Measurements from ENCODE around the gene TMEM273. TPM values are rescaled to one million over a fixed set of nuclear protein-coding genes. Genes with fewer than 3 reads are reported as not detected.

Gene TMEM273
- total and polyA plus RNA-seq, 8 donors, result 5.5 to 46.9 (median 7.0) TPM

DNA sequence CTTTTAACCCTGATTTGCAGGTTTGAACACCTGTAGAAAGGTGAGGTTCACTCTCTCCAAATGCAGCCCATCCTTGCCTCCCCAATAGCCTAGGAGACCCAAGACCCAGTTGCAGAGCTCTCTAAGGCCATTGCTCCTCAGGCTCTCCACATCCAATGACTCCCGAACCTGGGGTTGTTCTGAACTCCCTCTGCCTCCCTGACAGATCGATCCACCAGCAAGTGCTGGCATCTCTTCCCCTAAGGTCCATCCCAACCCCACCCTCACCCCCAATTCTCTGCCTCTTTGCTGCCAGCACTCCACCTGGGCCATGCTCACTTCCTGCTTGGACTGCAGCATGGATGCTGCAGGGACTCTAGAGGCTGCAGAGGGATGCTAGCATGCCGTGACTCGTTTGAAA is 35.1 kb downstream of the TMEM273 start:
- Histone ChIP-seq H3K4me3 (no peak overlapping the region), H3K36me3 (peaks cover 0 to 4% of the 10 kb centered on the region in 2 donors), H3K4me1 (no peaks in the 10 kb centered on the region), H3K27me3 (no peaks in the 10 kb centered on the region), H3K27ac (no peak overlapping the region), H3K9me3 (no peaks in the 10 kb centered on the region)
- TF ChIP-seq, protein P1, sequence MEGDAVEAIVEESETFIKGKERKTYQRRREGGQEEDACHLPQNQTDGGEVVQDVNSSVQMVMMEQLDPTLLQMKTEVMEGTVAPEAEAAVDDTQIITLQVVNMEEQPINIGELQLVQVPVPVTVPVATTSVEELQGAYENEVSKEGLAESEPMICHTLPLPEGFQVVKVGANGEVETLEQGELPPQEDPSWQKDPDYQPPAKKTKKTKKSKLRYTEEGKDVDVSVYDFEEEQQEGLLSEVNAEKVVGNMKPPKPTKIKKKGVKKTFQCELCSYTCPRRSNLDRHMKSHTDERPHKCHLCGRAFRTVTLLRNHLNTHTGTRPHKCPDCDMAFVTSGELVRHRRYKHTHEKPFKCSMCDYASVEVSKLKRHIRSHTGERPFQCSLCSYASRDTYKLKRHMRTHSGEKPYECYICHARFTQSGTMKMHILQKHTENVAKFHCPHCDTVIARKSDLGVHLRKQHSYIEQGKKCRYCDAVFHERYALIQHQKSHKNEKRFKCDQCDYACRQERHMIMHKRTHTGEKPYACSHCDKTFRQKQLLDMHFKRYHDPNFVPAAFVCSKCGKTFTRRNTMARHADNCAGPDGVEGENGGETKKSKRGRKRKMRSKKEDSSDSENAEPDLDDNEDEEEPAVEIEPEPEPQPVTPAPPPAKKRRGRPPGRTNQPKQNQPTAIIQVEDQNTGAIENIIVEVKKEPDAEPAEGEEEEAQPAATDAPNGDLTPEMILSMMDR (IDR thresholded peaks at IDR 0.05), result no peak
- intact Hi-C loops (cut with DNase I), result no loop called here
- DNase-seq (no peak), ATAC-seq (no peak)

DNA sequence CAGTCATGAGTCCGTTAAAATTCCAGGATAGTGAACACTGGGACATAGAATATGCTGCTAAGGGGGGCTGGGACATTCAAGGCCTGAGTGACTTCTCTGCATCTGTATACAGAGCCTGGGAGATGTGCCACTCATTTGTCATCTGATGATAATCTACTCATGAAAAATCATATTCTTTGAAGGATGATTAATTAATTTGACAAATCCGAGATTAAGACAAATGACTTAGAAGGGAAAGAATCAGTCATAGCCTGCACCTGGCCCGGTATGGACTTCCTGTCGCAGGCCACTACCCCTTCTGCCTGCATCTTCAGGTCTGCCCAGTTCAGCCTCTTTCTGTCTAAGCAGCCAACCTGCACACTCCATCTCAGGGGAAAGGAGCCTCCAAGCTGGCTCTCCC is 35.5 kb downstream of the TMEM273 start:
- TF ChIP-seq, protein P1 (IDR thresholded peaks at IDR 0.05), result no peak
- H3K9me3 ChIP-seq, result peaks cover 0 to 4% of the 10 kb centered on the region in 2 donors
- no peaks in the 10 kb centered on the region for H3K27me3 ChIP-seq
- H3K27ac ChIP-seq, result no peak overlapping the region
- intact Hi-C loops (cut with DNase I), result no loop called here
- no peak overlapping the region for H3K4me3 ChIP-seq
- no peaks in the 10 kb centered on the region for H3K4me1 ChIP-seq
- no peak for ATAC-seq
- peaks cover 0 to 4% of the 10 kb centered on the region in 2 donors for H3K36me3 ChIP-seq
- no peak for DNase-seq

DNA sequence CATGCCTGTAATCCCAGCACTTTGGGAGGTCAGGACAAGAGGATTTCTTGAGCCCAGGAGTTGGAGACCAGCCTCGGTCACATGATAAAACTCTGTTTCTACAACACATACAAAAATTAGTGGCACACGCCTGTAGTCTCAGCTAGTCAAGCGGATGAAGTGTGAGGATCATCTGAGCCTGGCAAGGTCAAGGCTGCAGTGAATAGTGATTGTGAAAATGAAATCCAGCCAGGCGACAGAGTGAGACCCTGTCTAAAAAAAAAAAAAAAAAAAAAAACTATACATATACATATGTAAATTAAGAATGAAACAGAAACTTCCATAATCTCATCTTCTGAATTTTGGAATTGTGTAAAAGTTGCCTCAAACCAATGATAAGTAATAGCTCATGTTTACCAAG is 36.2 kb downstream of the TMEM273 start:
- H3K4me3 ChIP-seq, result no peak overlapping the region
- no peak overlapping the region for H3K27ac ChIP-seq
- no peak for DNase-seq
- H3K4me1 ChIP-seq, result no peaks in the 10 kb centered on the region
- no peak for ATAC-seq
- no peaks in the 10 kb centered on the region for H3K27me3 ChIP-seq
- H3K36me3 ChIP-seq, result peaks cover 0 to 4% of the 10 kb centered on the region in 2 donors
- H3K9me3 ChIP-seq, result peaks cover 0 to 10% of the 10 kb centered on the region in 2 donors
- TF ChIP-seq, protein P1 (IDR thresholded peaks at IDR 0.05), result no peak
- intact Hi-C loops (cut with DNase I), result no loop called here

DNA sequence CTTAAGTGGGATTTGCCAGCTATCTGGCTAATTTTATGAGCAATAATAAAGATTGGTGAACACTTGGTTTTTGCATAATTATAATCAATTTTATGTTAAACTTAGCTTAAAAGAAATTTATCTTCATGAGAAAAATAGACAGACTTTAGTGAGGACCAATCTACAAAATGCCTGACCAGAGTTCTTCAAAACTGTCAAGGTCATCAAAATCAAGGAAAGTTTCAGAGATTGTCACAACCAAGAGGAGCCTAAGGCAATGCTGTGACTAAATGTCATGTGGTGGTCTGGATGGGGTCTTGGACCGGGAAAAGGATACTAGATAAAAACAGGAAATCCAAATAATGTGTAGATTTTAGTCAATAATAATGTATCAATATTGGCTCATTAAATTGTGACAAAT is 36.7 kb downstream of the TMEM273 start:
- Histone ChIP-seq H3K36me3 (peaks cover 0 to 4% of the 10 kb centered on the region in 2 donors), H3K4me1 (no peaks in the 10 kb centered on the region), H3K9me3 (peaks cover 0 to 14% of the 10 kb centered on the region in 2 donors), H3K27me3 (no peaks in the 10 kb centered on the region), H3K4me3 (no peak overlapping the region), H3K27ac (no peak overlapping the region)
- TF ChIP-seq, protein P1 (IDR thresholded peaks at IDR 0.05), result no peak
- DNase-seq (no peak), ATAC-seq (no peak)
- intact Hi-C loops (cut with DNase I), result no loop called here

DNA sequence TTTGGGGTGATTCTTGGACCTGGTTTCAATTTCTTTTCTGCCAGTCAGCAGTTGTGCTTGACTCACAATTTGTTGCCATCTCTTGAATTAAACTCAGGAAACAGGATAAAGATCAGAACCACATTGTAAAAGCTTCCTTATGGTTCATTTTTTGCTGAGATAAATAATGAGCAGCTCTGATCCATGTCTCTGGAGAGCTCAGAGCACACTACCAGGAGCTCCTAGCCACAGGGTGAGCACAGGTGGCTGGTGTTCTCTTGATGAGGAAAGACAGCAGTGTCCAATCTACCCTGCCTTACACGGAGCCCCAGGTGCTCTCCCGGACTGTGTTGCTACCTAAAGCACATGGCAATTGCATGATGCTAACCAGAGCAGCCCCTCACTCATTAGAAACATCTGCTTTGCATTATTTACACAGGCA is 37.2 kb downstream of the TMEM273 start:
- no peak overlapping the region for H3K27ac ChIP-seq
- H3K4me1 ChIP-seq, result no peaks in the 10 kb centered on the region
- peaks cover 0 to 4% of the 10 kb centered on the region in 2 donors for H3K36me3 ChIP-seq
- DNase-seq (no peak), ATAC-seq (no peak)
- no peak overlapping the region for H3K4me3 ChIP-seq
- intact Hi-C loops (cut with DNase I), result no loop called here
- TF ChIP-seq, protein P1 (IDR thresholded peaks at IDR 0.05), result no peak
- no peaks in the 10 kb centered on the region for H3K27me3 ChIP-seq
- peaks cover 0 to 14% of the 10 kb centered on the region in 2 donors for H3K9me3 ChIP-seq

Measured in left lung (tissue), 10 donors.